Measurements from ENCODE around the gene CRB1.

The CRB1 gene

DNA sequence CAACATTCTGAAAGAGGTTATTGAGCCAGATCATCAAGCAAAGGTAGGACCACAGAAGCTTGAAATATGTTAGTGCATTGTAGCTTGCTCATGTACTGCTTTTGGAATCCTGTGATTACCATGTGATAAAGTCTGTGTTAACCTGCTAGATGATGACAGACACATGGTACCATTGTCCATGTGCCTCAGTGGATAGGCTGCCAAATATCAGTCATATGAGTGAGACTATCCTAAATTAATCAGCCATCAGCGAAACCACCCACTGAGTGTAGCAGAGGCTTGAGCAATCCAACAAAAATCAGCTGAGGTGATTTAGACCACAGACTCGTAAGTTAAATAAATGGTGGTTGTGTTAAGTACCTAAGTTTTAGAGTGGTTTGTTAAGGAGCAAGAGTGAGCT is 32.7 kb upstream of the CRB1 start:
- Histone ChIP-seq H3K36me3 (ENCODE audit: control insufficient read depth in 4 of 4, insufficient read depth in 4 of 4, low read length in 3 of 4) (no peaks in the 10 kb centered on the region), H3K4me3 (ENCODE audit: control insufficient read depth in 1 of 7, extremely low read depth in 1 of 7, insufficient read depth in 4 of 7, low read depth in 2 of 7, low read length in 6 of 7) (no peak overlapping the region), H3K9me3 (ENCODE audit: control extremely low read depth in 1 of 5, control insufficient read depth in 4 of 5, insufficient read depth in 2 of 5, low read depth in 1 of 5, low read length in 4 of 5) (no peaks in the 10 kb centered on the region), H3K4me1 (ENCODE audit: control extremely low read depth in 1 of 4, control insufficient read depth in 4 of 4, insufficient read depth in 4 of 4, low read length in 3 of 4) (no peaks in the 10 kb centered on the region), H3K27ac (ENCODE audit: insufficient read depth in 1 of 2, low read depth in 1 of 2, low read length in 2 of 2, poor library complexity in 1 of 2, severe bottlenecking in 2 of 2) (no peak overlapping the region), H3K27me3 (replicated peaks in 2 of 5; ENCODE audit: control insufficient read depth in 4 of 5, insufficient read depth in 5 of 5, low read length in 4 of 5) (no peaks in the 10 kb centered on the region)
- 100% methylated on average over 2 of the region's 2 CpGs for WGBS (ENCODE audit: insufficient coverage)
- no peak for DNase-seq
- ChIA-PET CTCF (interaction anchor here (1.6 kb wide), 1 partner anchor 11 kb away, joined by 7 read pairs; no protein-coding TSS in a partner anchor), POLR2A (no interaction called here)

GRCh38 chr1:197247465-197247864 is 20.6 kb upstream of the CRB1 start:
- Histone ChIP-seq H3K27me3 (replicated peaks in 2 of 5; ENCODE audit: control insufficient read depth in 4 of 5, insufficient read depth in 5 of 5, low read length in 4 of 5) (no peaks in the 10 kb centered on the region), H3K9me3 (ENCODE audit: control extremely low read depth in 1 of 5, control insufficient read depth in 4 of 5, insufficient read depth in 2 of 5, low read depth in 1 of 5, low read length in 4 of 5) (no peaks in the 10 kb centered on the region), H3K36me3 (ENCODE audit: control insufficient read depth in 4 of 4, insufficient read depth in 4 of 4, low read length in 3 of 4) (no peaks in the 10 kb centered on the region), H3K4me3 (ENCODE audit: control insufficient read depth in 1 of 7, extremely low read depth in 1 of 7, insufficient read depth in 4 of 7, low read depth in 2 of 7, low read length in 6 of 7) (no peak overlapping the region), H3K4me1 (ENCODE audit: control extremely low read depth in 1 of 4, control insufficient read depth in 4 of 4, insufficient read depth in 4 of 4, low read length in 3 of 4) (no peaks in the 10 kb centered on the region), H3K27ac (ENCODE audit: insufficient read depth in 1 of 2, low read depth in 1 of 2, low read length in 2 of 2, poor library complexity in 1 of 2, severe bottlenecking in 2 of 2) (no peak overlapping the region)
- CTCF ChIA-PET, result no interaction called here
- no peak for DNase-seq
- POLR2A ChIA-PET, result no interaction called here
- no CpG with 5 or more reads among the region's 1 CpG for WGBS (ENCODE audit: insufficient coverage)

- CTCF ChIA-PET, result no interaction called here
- WGBS (ENCODE audit: insufficient coverage), result 57% methylated on average over 2 of the region's 2 CpGs
These were observed 18.7 kb upstream of the CRB1 start for GRCh38 chr1:197249324-197249723.

DNA sequence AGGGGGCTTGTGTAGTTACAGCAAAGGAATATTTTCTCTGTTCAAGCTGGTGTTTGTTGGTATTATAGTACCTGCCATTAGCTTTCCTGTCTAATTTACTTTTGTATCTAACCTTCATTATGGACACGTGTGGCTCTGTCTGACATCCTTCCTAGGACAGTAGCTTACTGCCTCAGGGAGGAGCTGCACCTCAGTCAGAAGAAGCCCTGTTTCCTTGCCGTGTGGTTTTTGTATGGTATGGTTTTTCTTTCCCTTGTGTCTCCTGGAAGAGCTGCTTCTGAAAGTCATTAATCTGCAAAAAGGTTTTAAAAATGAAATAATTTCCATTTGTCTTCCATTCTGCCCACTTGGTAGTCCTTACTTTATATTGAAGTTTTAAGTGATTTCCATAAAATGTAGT is 17.4 kb upstream of the CRB1 start:
- WGBS (ENCODE audit: insufficient coverage), result 100% methylated on average over 1 of the region's 2 CpGs
- no peak overlapping the region for H3K4me3 ChIP-seq (ENCODE audit: control insufficient read depth in 1 of 7, extremely low read depth in 1 of 7, insufficient read depth in 4 of 7, low read depth in 2 of 7, low read length in 6 of 7)
- no peak overlapping the region for H3K27ac ChIP-seq (ENCODE audit: insufficient read depth in 1 of 2, low read depth in 1 of 2, low read length in 2 of 2, poor library complexity in 1 of 2, severe bottlenecking in 2 of 2)
- DNase-seq, result no peak
- no peaks in the 10 kb centered on the region for H3K9me3 ChIP-seq (ENCODE audit: control extremely low read depth in 1 of 5, control insufficient read depth in 4 of 5, insufficient read depth in 2 of 5, low read depth in 1 of 5, low read length in 4 of 5)
- H3K4me1 ChIP-seq (ENCODE audit: control extremely low read depth in 1 of 4, control insufficient read depth in 4 of 4, insufficient read depth in 4 of 4, low read length in 3 of 4), result no peaks in the 10 kb centered on the region
- ChIA-PET CTCF (no interaction called here), POLR2A (no interaction called here)
- no peaks in the 10 kb centered on the region for H3K27me3 ChIP-seq (replicated peaks in 2 of 5; ENCODE audit: control insufficient read depth in 4 of 5, insufficient read depth in 5 of 5, low read length in 4 of 5)
- no peaks in the 10 kb centered on the region for H3K36me3 ChIP-seq (ENCODE audit: control insufficient read depth in 4 of 4, insufficient read depth in 4 of 4, low read length in 3 of 4)

More at GRCh38 chr1:197249324-197249723, 18.7 kb upstream of the CRB1 start:
- Histone ChIP-seq H3K36me3 (ENCODE audit: control insufficient read depth in 4 of 4, insufficient read depth in 4 of 4, low read length in 3 of 4) (no peaks in the 10 kb centered on the region), H3K27ac (ENCODE audit: insufficient read depth in 1 of 2, low read depth in 1 of 2, low read length in 2 of 2, poor library complexity in 1 of 2, severe bottlenecking in 2 of 2) (no peak overlapping the region), H3K4me1 (ENCODE audit: control extremely low read depth in 1 of 4, control insufficient read depth in 4 of 4, insufficient read depth in 4 of 4, low read length in 3 of 4) (no peaks in the 10 kb centered on the region), H3K9me3 (ENCODE audit: control extremely low read depth in 1 of 5, control insufficient read depth in 4 of 5, insufficient read depth in 2 of 5, low read depth in 1 of 5, low read length in 4 of 5) (no peaks in the 10 kb centered on the region), H3K27me3 (replicated peaks in 2 of 5; ENCODE audit: control insufficient read depth in 4 of 5, insufficient read depth in 5 of 5, low read length in 4 of 5) (no peaks in the 10 kb centered on the region), H3K4me3 (ENCODE audit: control insufficient read depth in 1 of 7, extremely low read depth in 1 of 7, insufficient read depth in 4 of 7, low read depth in 2 of 7, low read length in 6 of 7) (no peak overlapping the region)
- no peak for DNase-seq
- POLR2A ChIA-PET, result no interaction called here

DNA sequence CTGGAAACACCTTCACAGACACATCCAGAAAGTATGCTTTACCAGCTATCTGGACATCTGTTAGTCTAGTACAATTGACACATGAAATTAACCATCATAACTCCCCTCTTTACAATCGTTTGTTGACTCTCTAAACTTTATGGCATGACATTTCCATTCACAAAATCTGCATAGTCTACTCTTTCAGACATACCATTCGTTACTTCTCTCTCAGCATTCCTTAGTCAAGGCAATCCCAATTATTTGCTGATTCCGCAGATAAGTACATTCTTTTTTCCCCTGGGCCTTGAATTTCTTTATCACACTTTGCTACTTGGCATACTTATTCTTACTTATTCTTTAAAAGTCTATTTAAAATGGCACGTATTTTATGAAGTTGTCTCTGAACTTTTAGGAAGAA is 15.1 kb upstream of the CRB1 start:
- 95% methylated on average over 3 of the region's 4 CpGs for WGBS (ENCODE audit: insufficient coverage)
- Histone ChIP-seq H3K9me3 (ENCODE audit: control extremely low read depth in 1 of 5, control insufficient read depth in 4 of 5, insufficient read depth in 2 of 5, low read depth in 1 of 5, low read length in 4 of 5) (no peaks in the 10 kb centered on the region), H3K4me3 (ENCODE audit: control insufficient read depth in 1 of 7, extremely low read depth in 1 of 7, insufficient read depth in 4 of 7, low read depth in 2 of 7, low read length in 6 of 7) (no peak overlapping the region), H3K27me3 (replicated peaks in 2 of 5; ENCODE audit: control insufficient read depth in 4 of 5, insufficient read depth in 5 of 5, low read length in 4 of 5) (no peaks in the 10 kb centered on the region), H3K4me1 (ENCODE audit: control extremely low read depth in 1 of 4, control insufficient read depth in 4 of 4, insufficient read depth in 4 of 4, low read length in 3 of 4) (no peaks in the 10 kb centered on the region), H3K36me3 (ENCODE audit: control insufficient read depth in 4 of 4, insufficient read depth in 4 of 4, low read length in 3 of 4) (no peaks in the 10 kb centered on the region), H3K27ac (ENCODE audit: insufficient read depth in 1 of 2, low read depth in 1 of 2, low read length in 2 of 2, poor library complexity in 1 of 2, severe bottlenecking in 2 of 2) (no peak overlapping the region)
- ChIA-PET CTCF (no interaction called here), POLR2A (no interaction called here)
- DNase-seq, result no peak

DNA sequence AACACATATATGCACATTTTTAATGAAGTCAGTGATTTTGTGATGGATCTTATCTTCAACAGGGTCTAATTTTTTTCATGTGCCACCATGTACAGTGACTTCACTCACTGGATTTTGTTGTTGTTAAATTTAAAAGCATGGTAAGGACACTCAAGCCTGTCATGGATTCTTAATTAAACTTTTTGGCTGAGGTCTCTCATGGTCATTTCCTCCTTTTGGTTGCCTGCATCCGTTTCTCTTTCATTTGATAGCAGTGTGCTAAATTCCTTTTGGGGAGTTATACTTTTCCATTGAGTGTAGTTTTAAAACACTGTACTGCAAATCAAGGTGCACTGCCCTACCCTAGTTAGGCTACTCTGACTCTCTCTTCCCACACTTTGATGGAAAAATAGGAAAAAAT is 13.2 kb upstream of the CRB1 start:
- peak in 2 of 3 donors; percentile 37 to 56 for DNase-seq
- no peaks in the 10 kb centered on the region for H3K27me3 ChIP-seq (replicated peaks in 2 of 5; ENCODE audit: control insufficient read depth in 4 of 5, insufficient read depth in 5 of 5, low read length in 4 of 5)
- POLR2A ChIA-PET, result no interaction called here
- CTCF ChIA-PET, result no interaction called here
- no peaks in the 10 kb centered on the region for H3K36me3 ChIP-seq (ENCODE audit: control insufficient read depth in 4 of 4, insufficient read depth in 4 of 4, low read length in 3 of 4)
- no peak overlapping the region for H3K27ac ChIP-seq (ENCODE audit: insufficient read depth in 1 of 2, low read depth in 1 of 2, low read length in 2 of 2, poor library complexity in 1 of 2, severe bottlenecking in 2 of 2)
- WGBS (ENCODE audit: insufficient coverage), result no CpG with 5 or more reads among the region's 1 CpG
- no peaks in the 10 kb centered on the region for H3K4me1 ChIP-seq (ENCODE audit: control extremely low read depth in 1 of 4, control insufficient read depth in 4 of 4, insufficient read depth in 4 of 4, low read length in 3 of 4)
- no peak overlapping the region for H3K4me3 ChIP-seq (ENCODE audit: control insufficient read depth in 1 of 7, extremely low read depth in 1 of 7, insufficient read depth in 4 of 7, low read depth in 2 of 7, low read length in 6 of 7)
- no peaks in the 10 kb centered on the region for H3K9me3 ChIP-seq (ENCODE audit: control extremely low read depth in 1 of 5, control insufficient read depth in 4 of 5, insufficient read depth in 2 of 5, low read depth in 1 of 5, low read length in 4 of 5)

GRCh38 chr1:197264936-197265567 is 3.0 kb upstream of the CRB1 start:
- no peaks in the 10 kb centered on the region for H3K9me3 ChIP-seq (ENCODE audit: control extremely low read depth in 1 of 5, control insufficient read depth in 4 of 5, insufficient read depth in 2 of 5, low read depth in 1 of 5, low read length in 4 of 5)
- POLR2A ChIA-PET, result no interaction called here
- no peak overlapping the region for H3K27ac ChIP-seq (ENCODE audit: insufficient read depth in 1 of 2, low read depth in 1 of 2, low read length in 2 of 2, poor library complexity in 1 of 2, severe bottlenecking in 2 of 2)
- H3K4me3 ChIP-seq (ENCODE audit: control insufficient read depth in 1 of 7, extremely low read depth in 1 of 7, insufficient read depth in 4 of 7, low read depth in 2 of 7, low read length in 6 of 7), result no peak overlapping the region
- WGBS (ENCODE audit: insufficient coverage), result no CpG with 5 or more reads among the region's 1 CpG
- DNase-seq, result no peak
- no peaks in the 10 kb centered on the region for H3K4me1 ChIP-seq (ENCODE audit: control extremely low read depth in 1 of 4, control insufficient read depth in 4 of 4, insufficient read depth in 4 of 4, low read length in 3 of 4)
- no peaks in the 10 kb centered on the region for H3K36me3 ChIP-seq (ENCODE audit: control insufficient read depth in 4 of 4, insufficient read depth in 4 of 4, low read length in 3 of 4)
- CTCF ChIA-PET, result interaction anchor here (1.0 kb wide), 1 partner anchor 32 kb away, joined by 4 read pairs; no protein-coding TSS in a partner anchor
- no peaks in the 10 kb centered on the region for H3K27me3 ChIP-seq (replicated peaks in 2 of 5; ENCODE audit: control insufficient read depth in 4 of 5, insufficient read depth in 5 of 5, low read length in 4 of 5)
